ENCODE measurements around the gene ELSPBP1.

ELSPBP1 gene

GRCh38 chr19:48004236-48004635 is 9.8 kb downstream of the ELSPBP1 start:
- H3K9me3 ChIP-seq (ENCODE audit: severe bottlenecking) = no peaks in the 10 kb centered on the region
- H3K27me3 ChIP-seq (ENCODE audit: insufficient read depth, poor library complexity, severe bottlenecking) = no peaks in the 10 kb centered on the region
- TF ChIP-seq CTCF (IDR thresholded peaks at IDR 0.05; ENCODE audit: poor library complexity, severe bottlenecking) = no peak
- H3K36me3 ChIP-seq (ENCODE audit: low read depth) = no peaks in the 10 kb centered on the region
- H3K4me1 ChIP-seq (ENCODE audit: insufficient read depth, poor library complexity, severe bottlenecking) = no peaks in the 10 kb centered on the region
- H3K27ac ChIP-seq (ENCODE audit: poor library complexity, severe bottlenecking) = no peak overlapping the region
- DNase-seq (ENCODE audit: low spot score) (no peak), ATAC-seq (ENCODE audit: low read depth) (no peak)
- no peak overlapping the region for H3K4me3 ChIP-seq (ENCODE audit: severe bottlenecking)

GRCh38 chr19:48006762-48007161 is 12.3 kb downstream of the ELSPBP1 start:
- no peaks in the 10 kb centered on the region for H3K4me1 ChIP-seq (ENCODE audit: insufficient read depth, poor library complexity, severe bottlenecking)
- H3K4me3 ChIP-seq (ENCODE audit: severe bottlenecking) = no peak overlapping the region
- ATAC-seq (ENCODE audit: low read depth) = no peak
- H3K27me3 ChIP-seq (ENCODE audit: insufficient read depth, poor library complexity, severe bottlenecking) = no peaks in the 10 kb centered on the region
- no peak for DNase-seq (ENCODE audit: low spot score)
- H3K27ac ChIP-seq (ENCODE audit: poor library complexity, severe bottlenecking) = no peak overlapping the region
- no peak for TF ChIP-seq CTCF (IDR thresholded peaks at IDR 0.05; ENCODE audit: poor library complexity, severe bottlenecking)
- no peaks in the 10 kb centered on the region for H3K9me3 ChIP-seq (ENCODE audit: severe bottlenecking)
- H3K36me3 ChIP-seq (ENCODE audit: low read depth) = no peaks in the 10 kb centered on the region

GRCh38 chr19:48010932-48011758 is 16.7 kb downstream of the ELSPBP1 start:
- H3K27me3 ChIP-seq (ENCODE audit: insufficient read depth, poor library complexity, severe bottlenecking) = no peaks in the 10 kb centered on the region
- no peak for DNase-seq (ENCODE audit: low spot score)
- no peaks in the 10 kb centered on the region for H3K9me3 ChIP-seq (ENCODE audit: severe bottlenecking)
- ATAC-seq (ENCODE audit: low read depth) = no peak
- H3K4me3 ChIP-seq (ENCODE audit: severe bottlenecking) = no peak overlapping the region
- no peaks in the 10 kb centered on the region for H3K36me3 ChIP-seq (ENCODE audit: low read depth)
- H3K27ac ChIP-seq (ENCODE audit: poor library complexity, severe bottlenecking) = no peak overlapping the region
- no peak for TF ChIP-seq CTCF (IDR thresholded peaks at IDR 0.05; ENCODE audit: poor library complexity, severe bottlenecking)
- H3K4me1 ChIP-seq (ENCODE audit: insufficient read depth, poor library complexity, severe bottlenecking) = no peaks in the 10 kb centered on the region

GRCh38 chr19:48020686-48021085 is 26.3 kb downstream of the ELSPBP1 start:
- ATAC-seq (ENCODE audit: low read depth) = no peak
- no peak for DNase-seq (ENCODE audit: low spot score)
- peaks cover 4% of the 10 kb centered on the region for H3K27me3 ChIP-seq (ENCODE audit: insufficient read depth, poor library complexity, severe bottlenecking)
- TF ChIP-seq CTCF (IDR thresholded peaks at IDR 0.05; ENCODE audit: poor library complexity, severe bottlenecking) = no peak
- no peaks in the 10 kb centered on the region for H3K9me3 ChIP-seq (ENCODE audit: severe bottlenecking)
- H3K4me1 ChIP-seq (ENCODE audit: insufficient read depth, poor library complexity, severe bottlenecking) = no peaks in the 10 kb centered on the region
- H3K36me3 ChIP-seq (ENCODE audit: low read depth) = no peaks in the 10 kb centered on the region
- H3K4me3 ChIP-seq (ENCODE audit: severe bottlenecking) = no peak overlapping the region
- no peak overlapping the region for H3K27ac ChIP-seq (ENCODE audit: poor library complexity, severe bottlenecking)

- peaks cover 4% of the 10 kb centered on the region for H3K27me3 ChIP-seq (ENCODE audit: insufficient read depth, poor library complexity, severe bottlenecking)
- no peak for TF ChIP-seq CTCF (IDR thresholded peaks at IDR 0.05; ENCODE audit: poor library complexity, severe bottlenecking)
- H3K4me3 ChIP-seq (ENCODE audit: severe bottlenecking) = no peak overlapping the region
Measured at GRCh38 chr19:48023011-48023410, 28.6 kb downstream of the ELSPBP1 start.

More at GRCh38 chr19:48023011-48023410, 28.6 kb downstream of the ELSPBP1 start:
- DNase-seq (ENCODE audit: low spot score) (no peak), ATAC-seq (ENCODE audit: low read depth) (no peak)
- H3K36me3 ChIP-seq (ENCODE audit: low read depth) = no peaks in the 10 kb centered on the region
- H3K9me3 ChIP-seq (ENCODE audit: severe bottlenecking) = no peaks in the 10 kb centered on the region
- H3K27ac ChIP-seq (ENCODE audit: poor library complexity, severe bottlenecking) = no peak overlapping the region
- H3K4me1 ChIP-seq (ENCODE audit: insufficient read depth, poor library complexity, severe bottlenecking) = no peaks in the 10 kb centered on the region
